ENCODE data around the gene UROC1.

DNA sequence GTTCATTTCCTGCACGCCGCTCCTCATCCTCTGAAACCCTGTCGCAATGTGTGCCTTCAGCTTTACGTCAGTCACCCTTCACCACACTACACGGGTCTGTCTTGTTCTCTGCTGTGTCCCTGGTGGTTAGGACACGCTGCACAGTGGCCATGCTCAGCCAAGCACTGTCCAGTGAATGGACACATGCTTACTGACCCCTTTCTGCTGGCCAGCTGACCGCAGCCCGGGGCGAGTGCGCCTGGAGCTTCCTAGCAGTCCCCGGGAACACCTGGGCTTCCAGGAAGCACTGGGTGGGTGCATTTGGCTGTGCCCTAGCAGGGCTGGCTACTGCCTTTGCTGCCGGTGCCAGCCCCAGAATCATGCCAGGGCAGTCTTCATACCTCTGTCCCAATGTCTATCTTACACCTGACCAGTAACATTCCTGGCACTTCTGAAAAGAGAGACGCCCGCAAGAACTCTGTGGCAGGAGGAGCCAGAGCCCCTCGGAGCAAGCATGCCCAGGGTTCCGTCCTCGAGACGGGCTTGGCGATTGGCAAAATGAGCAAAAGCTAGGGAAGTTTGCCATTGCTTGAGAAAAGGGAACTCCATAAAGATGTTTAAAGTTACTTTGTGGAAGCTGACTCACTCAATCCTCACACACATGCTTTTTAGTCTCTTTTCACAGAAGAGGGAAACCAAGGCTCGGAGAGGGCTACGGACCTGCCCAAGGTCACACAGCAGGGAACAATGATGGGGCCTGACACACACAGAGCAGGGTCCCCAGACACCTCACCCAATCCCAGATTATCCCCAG lies 26.2 kb downstream of the UROC1 start:
- TF ChIP-seq EZH2 (IDR thresholded peaks at IDR 0.05; ENCODE audit: borderline replicate concordance, low read length), result no peak
- TF ChIP-seq, protein P1, sequence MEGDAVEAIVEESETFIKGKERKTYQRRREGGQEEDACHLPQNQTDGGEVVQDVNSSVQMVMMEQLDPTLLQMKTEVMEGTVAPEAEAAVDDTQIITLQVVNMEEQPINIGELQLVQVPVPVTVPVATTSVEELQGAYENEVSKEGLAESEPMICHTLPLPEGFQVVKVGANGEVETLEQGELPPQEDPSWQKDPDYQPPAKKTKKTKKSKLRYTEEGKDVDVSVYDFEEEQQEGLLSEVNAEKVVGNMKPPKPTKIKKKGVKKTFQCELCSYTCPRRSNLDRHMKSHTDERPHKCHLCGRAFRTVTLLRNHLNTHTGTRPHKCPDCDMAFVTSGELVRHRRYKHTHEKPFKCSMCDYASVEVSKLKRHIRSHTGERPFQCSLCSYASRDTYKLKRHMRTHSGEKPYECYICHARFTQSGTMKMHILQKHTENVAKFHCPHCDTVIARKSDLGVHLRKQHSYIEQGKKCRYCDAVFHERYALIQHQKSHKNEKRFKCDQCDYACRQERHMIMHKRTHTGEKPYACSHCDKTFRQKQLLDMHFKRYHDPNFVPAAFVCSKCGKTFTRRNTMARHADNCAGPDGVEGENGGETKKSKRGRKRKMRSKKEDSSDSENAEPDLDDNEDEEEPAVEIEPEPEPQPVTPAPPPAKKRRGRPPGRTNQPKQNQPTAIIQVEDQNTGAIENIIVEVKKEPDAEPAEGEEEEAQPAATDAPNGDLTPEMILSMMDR (conservative IDR thresholded peaks at IDR 0.05 in 1 of 2, IDR thresholded peaks at IDR 0.05 in 1 of 2; ENCODE audit: extremely low read depth in 1 of 2, insufficient read depth in 1 of 2, low read depth in 1 of 2, low read length in 2 of 2), result no peak
